Fibroblast of skin of back (primary cell): ENCODE measurements around the gene GNAZ.

Source experiments
- DNase-seq: peaks from one replicate; pipeline ENCODE4 v3.0.0-alpha.2; 2013

GNAZ gene

DNA sequence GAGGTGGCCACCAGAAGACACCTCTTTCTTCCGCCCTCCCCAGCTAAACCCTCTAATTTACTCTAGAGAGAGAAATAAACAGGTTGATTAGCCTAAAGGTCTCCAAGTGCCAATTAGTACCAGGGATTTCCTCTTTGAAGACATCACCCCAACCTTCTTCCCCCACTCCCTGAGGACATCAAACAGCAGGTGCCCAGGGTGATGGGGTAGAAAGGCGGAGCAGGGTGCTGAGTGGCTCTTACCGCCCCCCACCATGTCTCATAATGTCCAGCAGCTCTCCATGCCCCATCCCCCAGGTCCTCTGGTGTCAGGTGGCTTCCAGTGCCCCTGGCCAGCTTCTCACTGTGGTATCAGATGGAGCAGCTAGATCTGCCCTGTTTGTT is 5.3 kb upstream of the GNAZ start:
- DNase-seq, result no peak

DNA sequence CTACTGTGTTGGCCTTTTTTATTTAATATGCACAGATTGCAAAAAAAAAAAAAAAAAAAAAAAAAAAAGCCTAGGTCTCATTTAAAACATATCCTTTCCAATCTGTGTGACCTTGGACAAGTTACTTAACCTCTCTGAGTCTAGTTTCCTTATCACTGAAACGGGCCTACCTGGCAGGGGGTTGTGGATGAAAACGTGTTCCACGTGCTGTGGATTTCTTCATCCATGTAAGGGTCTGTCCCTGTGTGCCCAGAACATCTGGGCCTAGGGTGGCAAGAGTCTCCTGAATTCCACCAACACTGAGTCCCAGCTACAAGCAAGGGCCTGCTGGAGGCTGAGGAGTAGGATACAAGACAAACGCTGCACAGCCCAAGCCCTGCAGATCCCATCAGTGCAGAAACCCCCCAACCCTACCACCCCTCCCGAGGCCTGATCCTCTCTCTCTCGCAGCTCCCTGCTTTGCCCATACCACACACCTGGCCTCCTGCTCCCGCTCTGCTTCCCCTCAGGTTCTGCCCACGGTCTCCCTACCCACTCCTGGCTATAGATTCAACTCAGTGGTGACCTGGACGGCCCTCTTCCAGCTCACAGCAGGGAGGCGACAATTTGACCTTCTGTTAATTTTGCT is 4.7 kb upstream of the GNAZ start:
- DNase-seq, result no peak

DNA sequence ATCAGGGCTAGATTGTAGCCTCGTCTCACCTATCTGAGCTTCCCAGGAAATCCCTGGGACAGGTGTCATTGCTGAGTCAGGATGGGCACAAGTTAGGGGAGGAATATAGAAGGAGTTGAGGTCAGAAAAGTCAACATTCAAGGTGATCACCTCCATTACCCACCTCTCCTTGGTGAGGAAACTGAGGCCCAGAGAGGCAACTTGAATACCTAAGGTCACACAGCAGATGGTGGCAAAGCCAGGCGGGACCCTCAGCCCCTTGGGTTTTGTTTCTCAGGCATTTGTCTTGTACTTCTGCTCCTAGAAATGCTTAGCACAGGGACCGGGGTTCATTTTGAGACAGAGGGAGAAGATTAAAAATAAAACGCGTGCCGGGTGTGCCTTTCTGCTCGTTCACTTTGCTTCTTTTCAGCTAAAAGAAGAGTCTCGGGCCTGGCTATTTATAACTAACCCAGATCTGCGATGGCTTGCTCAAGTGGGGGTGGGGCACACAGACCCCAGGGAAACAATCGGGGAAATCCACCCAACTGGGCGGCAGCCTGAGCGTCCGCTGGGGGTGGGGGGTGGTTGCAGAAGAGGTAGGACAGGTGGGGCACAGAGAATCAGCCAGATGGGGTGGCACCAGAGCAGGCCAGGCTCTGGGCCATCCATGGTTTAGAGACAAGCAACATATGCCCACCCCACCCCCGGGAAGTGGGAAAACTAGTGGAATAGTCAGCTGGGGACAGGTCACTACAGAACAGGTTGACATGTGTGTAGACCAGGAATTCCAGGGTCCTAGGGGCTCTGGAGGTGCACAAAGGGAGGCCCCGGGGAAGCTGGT is 3.9 kb upstream of the GNAZ start:
- no peak for DNase-seq

DNA sequence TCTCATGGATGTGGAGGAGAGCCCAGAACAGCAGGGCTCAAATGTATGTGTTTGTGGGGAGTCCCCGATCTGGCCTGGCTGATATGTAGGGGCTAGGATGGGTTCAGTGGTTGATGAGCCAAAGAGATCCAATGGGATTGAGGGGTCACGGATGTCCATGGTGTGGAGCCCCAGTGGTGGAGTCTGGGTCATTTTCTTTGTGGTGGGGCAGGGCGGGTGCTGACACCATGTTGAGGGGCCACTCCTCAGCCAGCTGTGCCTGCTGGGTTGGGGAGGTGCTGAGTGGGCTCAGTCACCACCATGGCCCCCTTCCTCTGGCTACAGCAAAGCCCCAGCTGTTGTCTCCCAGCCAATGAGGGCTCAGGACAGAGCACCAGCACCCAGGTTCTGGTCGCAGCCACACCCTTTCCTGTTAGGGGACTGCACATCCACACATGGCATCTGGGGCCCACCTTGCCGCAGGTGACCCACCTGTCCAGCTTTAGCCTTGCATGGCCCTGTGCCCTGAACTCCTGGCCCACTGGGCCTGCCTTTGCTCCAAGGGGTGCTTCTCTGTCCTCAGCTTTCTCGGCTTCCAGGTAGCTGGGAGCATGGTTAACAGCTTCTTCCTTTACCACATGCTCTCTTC is 3.2 kb upstream of the GNAZ start:
- DNase-seq, result no peak

- DNase-seq, result no peak
Observed at GRCh38 chr22:23067691-23068090, 2.6 kb upstream of the GNAZ start.

GRCh38 chr22:23068096-23068831 is 2.1 kb upstream of the GNAZ start:
- DNase-seq, result no peak

DNA sequence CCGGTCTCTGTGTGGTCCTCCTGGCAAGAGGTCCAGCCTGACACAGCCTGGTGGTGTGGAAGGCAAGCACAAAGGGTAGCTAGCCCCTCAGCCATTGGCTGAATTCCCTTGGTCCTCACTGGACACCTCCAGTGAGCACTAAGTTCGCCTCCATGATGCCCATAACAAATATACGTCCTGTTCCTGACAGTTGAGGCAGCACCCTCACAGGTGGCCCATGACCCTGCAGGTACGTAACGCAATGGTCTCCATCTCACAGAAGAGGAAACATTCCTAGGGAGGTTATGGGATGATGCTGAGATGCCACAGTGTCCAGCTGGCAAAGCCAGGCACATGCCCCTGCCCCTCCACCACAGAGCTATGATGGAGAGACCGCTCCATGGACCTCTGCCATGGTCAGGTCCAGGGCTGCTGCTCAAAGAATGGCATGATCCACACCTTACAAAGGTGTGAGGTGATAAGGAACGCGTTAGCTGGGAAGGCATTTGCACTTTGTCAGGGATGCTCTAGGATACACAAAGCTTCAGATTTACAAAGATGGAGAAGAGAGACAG is 1.4 kb upstream of the GNAZ start:
- no peak for DNase-seq

GRCh38 chr22:23069502-23070357 is 589 bp upstream of the GNAZ start:
- peak; percentile 88 for DNase-seq

DNA sequence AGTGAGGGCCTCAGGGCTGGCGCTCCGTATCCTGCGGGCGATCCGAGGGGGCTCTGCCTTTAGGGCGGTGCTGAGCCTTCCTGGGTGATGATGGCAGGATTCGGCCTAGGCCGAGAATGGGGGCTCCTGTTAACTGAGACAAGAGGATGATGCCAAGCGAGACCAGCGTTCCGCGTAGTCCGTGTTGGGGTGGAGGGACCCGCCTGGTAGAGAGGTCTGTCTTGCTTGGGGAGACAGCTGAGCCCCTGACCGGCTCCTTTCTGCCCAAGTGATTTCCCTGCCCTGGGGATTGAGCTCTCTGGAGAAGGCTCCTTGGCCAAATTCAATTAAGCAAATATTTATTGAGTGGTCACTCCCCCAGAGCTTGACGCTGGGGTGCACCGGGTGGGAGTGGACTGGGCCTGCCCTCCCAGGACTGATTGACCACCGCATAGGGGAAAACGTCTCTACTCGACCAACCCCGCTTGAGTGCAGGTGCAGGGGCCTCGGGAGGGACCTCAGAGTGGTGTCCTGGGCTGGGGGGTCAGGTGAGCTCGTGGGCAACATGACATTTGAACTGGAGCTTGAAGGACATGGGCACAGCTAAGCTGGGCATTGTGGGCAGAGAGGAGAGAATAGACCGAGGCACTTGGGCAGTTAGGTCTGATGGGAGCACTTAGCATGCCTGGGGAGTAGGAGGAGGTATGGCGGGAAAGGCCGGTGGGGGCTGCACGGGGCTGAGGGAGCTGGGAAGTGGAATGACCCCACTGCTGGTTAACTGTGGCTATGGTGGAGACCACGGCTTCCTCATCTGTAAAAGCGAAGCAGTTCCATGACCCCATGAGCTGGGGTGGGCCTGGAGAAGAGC is 1.1 kb downstream of the GNAZ start:
- DNase-seq, result peak; percentile 3

DNA sequence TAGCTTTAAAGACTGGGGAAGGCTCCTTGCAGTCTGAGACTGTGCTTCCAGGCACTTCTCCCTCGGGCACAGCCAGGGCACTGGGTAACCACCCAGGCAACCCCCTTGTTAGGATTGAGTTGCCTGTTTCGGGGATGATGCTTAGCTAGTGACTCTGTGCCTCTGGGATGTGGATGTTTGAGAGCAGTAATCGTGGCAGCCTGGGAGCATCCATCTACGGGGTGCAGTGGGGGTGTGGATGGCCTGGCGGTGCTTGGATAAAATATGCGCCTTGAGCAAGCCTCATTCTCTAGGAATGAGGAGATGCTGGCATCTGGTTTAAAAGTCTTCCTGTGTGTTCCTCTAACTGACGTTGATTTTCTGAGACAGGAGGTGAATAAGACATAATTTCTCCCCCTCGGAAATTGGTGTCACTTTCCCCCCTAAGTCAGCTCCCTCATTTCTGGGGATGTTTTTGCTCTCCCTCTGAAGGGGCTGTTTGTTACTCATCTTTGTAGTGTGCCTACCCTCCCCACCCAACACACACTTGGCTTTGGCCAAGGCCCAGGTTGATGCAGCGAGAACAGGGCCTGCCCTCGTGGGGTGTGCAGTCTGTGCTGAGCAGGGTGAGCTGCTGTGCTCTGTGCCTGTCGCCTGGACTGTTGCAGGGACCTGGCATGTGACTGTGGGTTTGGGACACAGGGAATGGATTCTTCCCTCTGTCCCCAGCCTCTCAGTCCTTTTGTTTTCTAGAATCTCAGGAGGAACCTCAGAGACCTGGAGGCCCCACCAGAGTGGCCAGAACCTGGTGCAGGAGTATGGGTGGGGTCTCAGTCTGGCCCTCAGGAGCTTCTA is 2.0 kb downstream of the GNAZ start:
- DNase-seq, result peak; percentile 76

GRCh38 chr22:23072911-23073491 is 2.7 kb downstream of the GNAZ start:
- peak; percentile 51 for DNase-seq

DNA sequence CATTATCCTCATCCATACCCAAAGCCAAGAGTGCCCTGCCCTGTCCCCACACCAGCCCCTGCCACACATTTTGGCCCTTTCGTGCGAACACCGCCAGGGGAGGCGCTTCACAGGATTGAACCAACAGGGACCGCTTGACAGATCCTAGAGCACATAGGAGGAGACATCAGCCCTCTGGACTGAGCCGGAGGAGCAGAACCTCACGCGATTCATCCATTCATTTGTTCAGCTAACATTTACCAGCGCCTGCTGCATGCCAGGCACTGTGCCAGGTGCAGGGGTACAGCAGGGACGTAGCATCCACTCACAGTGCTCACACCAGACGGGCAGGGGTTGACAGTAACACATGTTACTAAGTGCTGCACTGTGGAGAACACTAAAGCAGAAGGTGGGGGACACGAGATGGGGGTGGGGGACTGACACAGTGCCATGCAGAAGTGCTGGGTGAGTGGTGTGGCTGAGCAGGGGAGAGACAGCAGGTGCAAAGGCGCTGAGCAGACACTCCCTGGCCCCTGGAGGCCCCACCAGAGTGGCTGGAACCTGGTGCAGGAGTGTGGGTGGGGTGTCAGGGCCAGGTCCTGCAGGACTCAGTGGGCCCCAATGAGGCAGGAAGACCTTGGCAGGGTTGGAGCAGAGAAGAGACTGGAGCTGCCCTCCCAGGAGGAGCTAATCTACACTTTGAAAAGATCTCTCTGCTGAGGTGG is 3.4 kb downstream of the GNAZ start:
- DNase-seq, result no peak

DNA sequence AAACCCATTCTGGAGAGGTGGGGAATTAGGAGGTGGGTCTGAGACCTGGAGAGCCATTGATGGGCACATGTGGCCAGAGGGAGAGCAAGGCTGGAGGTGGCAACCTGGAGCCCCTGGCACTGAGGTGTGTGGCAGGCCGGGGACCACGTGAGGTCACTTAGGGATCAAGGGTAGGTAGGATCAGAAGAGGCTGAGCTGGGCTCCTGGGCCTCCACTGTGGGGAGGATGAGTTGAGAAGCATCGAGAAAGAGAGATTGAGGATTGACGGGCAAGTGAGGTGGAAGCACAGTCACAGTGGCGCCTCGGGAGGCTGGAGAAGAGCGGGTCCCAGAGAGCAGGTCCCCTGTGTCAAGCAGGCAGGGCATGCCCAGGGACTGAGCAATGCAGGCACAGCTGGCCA is 4.1 kb downstream of the GNAZ start:
- DNase-seq, result no peak

GRCh38 chr22:23075050-23075449 is 4.7 kb downstream of the GNAZ start:
- no peak for DNase-seq

- DNase-seq, result no peak
Observed at GRCh38 chr22:23075525-23076216, 5.4 kb downstream of the GNAZ start.

- DNase-seq, result no peak
Observed at GRCh38 chr22:23076896-23077572, 6.7 kb downstream of the GNAZ start.

GRCh38 chr22:23077627-23078461 is 7.5 kb downstream of the GNAZ start:
- no peak for DNase-seq
